ENCODE measurements around the gene CCDC158. TPM values are rescaled to one million over a fixed set of nuclear protein-coding genes. Genes with fewer than 3 reads are reported as not detected.

Gene CCDC158
- total and polyA plus RNA-seq, 2 of the 4 experiments (the other 2 are of a cell fraction): not detected

DNA sequence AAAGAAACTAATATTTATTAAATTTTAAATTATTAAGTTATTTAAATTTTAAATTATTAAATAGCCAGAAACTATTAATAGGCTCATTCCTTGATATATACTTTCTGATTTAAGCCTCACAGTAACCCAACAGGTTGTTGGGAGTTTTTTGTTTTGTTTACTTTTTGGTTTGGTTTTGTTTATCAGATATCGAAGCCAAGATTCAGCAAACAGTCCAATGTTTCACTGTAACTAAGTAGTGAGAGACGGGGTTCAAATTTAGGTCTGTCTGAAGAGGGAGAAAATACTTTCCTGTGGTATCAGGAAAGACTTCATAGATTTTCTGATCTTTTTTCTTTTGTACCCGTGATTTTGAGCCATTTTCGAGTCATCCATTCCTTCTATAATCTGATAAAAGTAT is 54.2 kb downstream of the CCDC158 start:
- no peak overlapping the region for H3K14ac ChIP-seq (replicated peaks; ENCODE audit: low read depth, low read length)
- no peak overlapping the region for H3K9ac ChIP-seq (ENCODE audit: low read depth, low read length)
- no peak overlapping the region for H3K23ac ChIP-seq (ENCODE audit: low read depth, low read length)
- no peak overlapping the region for H3K4me3 ChIP-seq (ENCODE audit: insufficient read depth, low read depth, low read length)
- H3K56ac ChIP-seq (ENCODE audit: extremely low read depth, insufficient read depth, low read length): no peak overlapping the region
- H3K9me3 ChIP-seq (ENCODE audit: control insufficient read depth, insufficient read depth, low read length): no peaks in the 10 kb centered on the region
- H3K27me3 ChIP-seq (ENCODE audit: control insufficient read depth, insufficient read depth, low read length): peaks cover 21% of the 10 kb centered on the region
- no TSS peak for BruUV-seq (replicated peaks)
- WGBS, 2 experiments (ENCODE audit: extremely low coverage in 2 of 2, insufficient read length in 1 of 2): no CpG with 5 or more reads among the region's 4 CpGs
- ChIA-PET CTCF (no interaction called here), POLR2A (ENCODE audit: unreplicated experiment) (no interaction called here)
- no peak overlapping the region for H2BK120ac ChIP-seq (ENCODE audit: low read depth, low read length)
- H2BK20ac ChIP-seq (ENCODE audit: low read depth, low read length): no peak overlapping the region
- H3K18ac ChIP-seq (ENCODE audit: low read depth, low read length): no peak overlapping the region
- H4K91ac ChIP-seq (ENCODE audit: insufficient read depth, low read depth, low read length): no peak overlapping the region
- H2AFZ ChIP-seq (replicated peaks; ENCODE audit: low read length, poor library complexity): no peak overlapping the region
- H3K79me1 ChIP-seq (ENCODE audit: low read depth in 1 of 2, low read length in 2 of 2): no peaks in the 10 kb centered on the region
- H2BK15ac ChIP-seq (ENCODE audit: low read depth, low read length): no peak overlapping the region
- dilution Hi-C loops (cut with HindIII; ENCODE audit: low sequenced_read_pairs, unreplicated experiment): no loop called here
- no peaks in the 10 kb centered on the region for H3K9me1 ChIP-seq (ENCODE audit: insufficient read depth, low read length)
- in situ Hi-C loops (cut with MboI; ENCODE audit: low sequenced_read_pairs): no loop called here
- H3K4ac ChIP-seq (ENCODE audit: low read depth, low read length): no peak overlapping the region
- intact Hi-C loops (cut with micrococcal nuclease): no loop called here
- no peak overlapping the region for H2AK9ac ChIP-seq (replicated peaks; ENCODE audit: low read depth, low read length, poor library complexity)
- no peak overlapping the region for H2BK5ac ChIP-seq (ENCODE audit: low read depth, low read length, poor library complexity, severe bottlenecking)
- no peak overlapping the region for H3K27ac ChIP-seq (ENCODE audit: insufficient read depth, low read length)
- H4K8ac ChIP-seq (ENCODE audit: low read depth in 2 of 2, low read length in 2 of 2): no peak overlapping the region
- H3K4me2 ChIP-seq (ENCODE audit: low read depth, low read length): no peak overlapping the region
- TF ChIP-seq, protein P1, sequence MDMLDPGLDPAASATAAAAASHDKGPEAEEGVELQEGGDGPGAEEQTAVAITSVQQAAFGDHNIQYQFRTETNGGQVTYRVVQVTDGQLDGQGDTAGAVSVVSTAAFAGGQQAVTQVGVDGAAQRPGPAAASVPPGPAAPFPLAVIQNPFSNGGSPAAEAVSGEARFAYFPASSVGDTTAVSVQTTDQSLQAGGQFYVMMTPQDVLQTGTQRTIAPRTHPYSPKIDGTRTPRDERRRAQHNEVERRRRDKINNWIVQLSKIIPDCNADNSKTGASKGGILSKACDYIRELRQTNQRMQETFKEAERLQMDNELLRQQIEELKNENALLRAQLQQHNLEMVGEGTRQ (IDR thresholded peaks at IDR 0.05; ENCODE audit: low read depth, low read length): no peak
- no peak for TF ChIP-seq CEBPB (IDR thresholded peaks at IDR 0.05; ENCODE audit: low read depth, low read length)
- TF ChIP-seq CHD1 (IDR thresholded peaks at IDR 0.05; ENCODE audit: low read depth, low read length): no peak
- no peak for TF ChIP-seq MXI1 (IDR thresholded peaks at IDR 0.05; ENCODE audit: borderline replicate concordance, low read depth, low read length)
- no peak for TF ChIP-seq POLR2A (IDR thresholded peaks at IDR 0.05; ENCODE audit: low read depth, low read length)
- no peak for TF ChIP-seq MAFK (IDR thresholded peaks at IDR 0.05; ENCODE audit: low read depth, low read length)
- TF ChIP-seq RAD21 (IDR thresholded peaks at IDR 0.05; ENCODE audit: low read length): no peak
- TF ChIP-seq NFE2L2 (IDR thresholded peaks at IDR 0.05; ENCODE audit: low read depth, low read length): no peak
- TF ChIP-seq, protein P2, sequence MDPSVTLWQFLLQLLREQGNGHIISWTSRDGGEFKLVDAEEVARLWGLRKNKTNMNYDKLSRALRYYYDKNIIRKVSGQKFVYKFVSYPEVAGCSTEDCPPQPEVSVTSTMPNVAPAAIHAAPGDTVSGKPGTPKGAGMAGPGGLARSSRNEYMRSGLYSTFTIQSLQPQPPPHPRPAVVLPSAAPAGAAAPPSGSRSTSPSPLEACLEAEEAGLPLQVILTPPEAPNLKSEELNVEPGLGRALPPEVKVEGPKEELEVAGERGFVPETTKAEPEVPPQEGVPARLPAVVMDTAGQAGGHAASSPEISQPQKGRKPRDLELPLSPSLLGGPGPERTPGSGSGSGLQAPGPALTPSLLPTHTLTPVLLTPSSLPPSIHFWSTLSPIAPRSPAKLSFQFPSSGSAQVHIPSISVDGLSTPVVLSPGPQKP (IDR thresholded peaks at IDR 0.05; ENCODE audit: borderline replicate concordance, low read depth, low read length): no peak
- TF ChIP-seq, protein P3, sequence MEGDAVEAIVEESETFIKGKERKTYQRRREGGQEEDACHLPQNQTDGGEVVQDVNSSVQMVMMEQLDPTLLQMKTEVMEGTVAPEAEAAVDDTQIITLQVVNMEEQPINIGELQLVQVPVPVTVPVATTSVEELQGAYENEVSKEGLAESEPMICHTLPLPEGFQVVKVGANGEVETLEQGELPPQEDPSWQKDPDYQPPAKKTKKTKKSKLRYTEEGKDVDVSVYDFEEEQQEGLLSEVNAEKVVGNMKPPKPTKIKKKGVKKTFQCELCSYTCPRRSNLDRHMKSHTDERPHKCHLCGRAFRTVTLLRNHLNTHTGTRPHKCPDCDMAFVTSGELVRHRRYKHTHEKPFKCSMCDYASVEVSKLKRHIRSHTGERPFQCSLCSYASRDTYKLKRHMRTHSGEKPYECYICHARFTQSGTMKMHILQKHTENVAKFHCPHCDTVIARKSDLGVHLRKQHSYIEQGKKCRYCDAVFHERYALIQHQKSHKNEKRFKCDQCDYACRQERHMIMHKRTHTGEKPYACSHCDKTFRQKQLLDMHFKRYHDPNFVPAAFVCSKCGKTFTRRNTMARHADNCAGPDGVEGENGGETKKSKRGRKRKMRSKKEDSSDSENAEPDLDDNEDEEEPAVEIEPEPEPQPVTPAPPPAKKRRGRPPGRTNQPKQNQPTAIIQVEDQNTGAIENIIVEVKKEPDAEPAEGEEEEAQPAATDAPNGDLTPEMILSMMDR (conservative IDR thresholded peaks at IDR 0.05; ENCODE audit: low read depth, low read length): no peak
- TF ChIP-seq RCOR1 (IDR thresholded peaks at IDR 0.05; ENCODE audit: insufficient replicate concordance, low read length): no peak
- no peak for TF ChIP-seq FOS (IDR thresholded peaks at IDR 0.05; ENCODE audit: low read depth, low read length)
- TF ChIP-seq RFX5 (IDR thresholded peaks at IDR 0.05; ENCODE audit: low read depth, low read length): no peak
- TF ChIP-seq SMC3 (IDR thresholded peaks at IDR 0.05; ENCODE audit: low read depth, low read length): no peak
- H4K20me1 ChIP-seq (ENCODE audit: insufficient read depth, low read length): no peaks in the 10 kb centered on the region
- DNase-seq (no peak), ATAC-seq (ENCODE audit: low read depth) (no peak)
- H3K4me1 ChIP-seq (ENCODE audit: control insufficient read depth, insufficient read depth, low read length): peaks cover 2% of the 10 kb centered on the region; the same call in 1 of the 2 replicates
- H4K5ac ChIP-seq (ENCODE audit: low read depth, low read length): no peak overlapping the region
- no peaks in the 10 kb centered on the region for H3K36me3 ChIP-seq (ENCODE audit: control insufficient read depth, insufficient read depth, low read length)
- H2AK5ac ChIP-seq (ENCODE audit: low read depth, low read length): no peak overlapping the region
